H7 (cell line): Measurements from ENCODE around the gene COG5. TPM values are rescaled to one million over a fixed set of nuclear protein-coding genes. Genes with fewer than 3 reads are reported as not detected.
"Not testable (repeated sequence)": the region's sequence is repeated elsewhere in the genome, so short reads cannot be mapped to it uniquely, and the experiment has no call there.

Experiments
- DNase-seq: peaks from one replicate; pipeline ENCODE4 v3.0.0; 2012
- H3K27me3 ChIP-seq: 2 replicates; pipeline ENCODE4 v1.6.0; 2011; ENCODE audit warnings: mild to moderate bottlenecking, low read length; ENCODE audit not compliant: control insufficient read depth, insufficient read depth
- H3K36me3 ChIP-seq: replicated peaks from 2 replicates; pipeline ENCODE4 v1.5.1; 2011; ENCODE audit warnings: low read length; ENCODE audit not compliant: control insufficient read depth, insufficient read depth
- H3K4me3 ChIP-seq: 2 replicates; pipeline ENCODE4 v1.5.1; 2011; ENCODE audit warnings: low read depth, mild to moderate bottlenecking, control low read depth, low read length, moderate library complexity; ENCODE audit not compliant: insufficient read depth
- total RNA-seq: library from RNA; depleted of rRNA; stranded (reverse); fragments of >200 nt; shearing (Covaris generic); gene quantifications from 2 replicates; pipeline ENCODE4 v1.2.3, GENCODE V29; 2014

Gene COG5
- total RNA-seq, 1 experiment from 2014 or later = 13.5 TPM

DNA sequence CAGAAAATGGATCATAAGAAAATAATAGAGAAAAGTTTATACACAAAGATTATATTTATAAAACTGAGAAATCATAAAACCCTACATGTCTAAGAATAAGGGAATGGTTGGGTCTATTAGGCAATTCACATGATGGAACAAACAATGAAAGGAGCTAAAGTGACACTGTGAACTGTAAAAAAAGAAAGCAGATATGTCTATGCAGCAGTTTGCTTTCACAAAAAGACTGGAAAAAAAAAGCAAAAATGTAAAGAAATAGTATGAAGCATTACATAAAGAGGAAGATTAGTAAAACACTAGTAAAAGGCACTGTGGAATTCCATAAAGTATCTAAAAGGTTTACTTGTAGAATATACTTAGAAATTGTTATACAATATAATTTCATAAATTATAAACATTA, 299.0 kb downstream of the COG5 start:
- H3K36me3 ChIP-seq = no peaks in the 10 kb centered on the region
- no peak for DNase-seq
- H3K4me3 ChIP-seq = no peak overlapping the region
- no peaks in the 10 kb centered on the region for H3K27me3 ChIP-seq

DNA sequence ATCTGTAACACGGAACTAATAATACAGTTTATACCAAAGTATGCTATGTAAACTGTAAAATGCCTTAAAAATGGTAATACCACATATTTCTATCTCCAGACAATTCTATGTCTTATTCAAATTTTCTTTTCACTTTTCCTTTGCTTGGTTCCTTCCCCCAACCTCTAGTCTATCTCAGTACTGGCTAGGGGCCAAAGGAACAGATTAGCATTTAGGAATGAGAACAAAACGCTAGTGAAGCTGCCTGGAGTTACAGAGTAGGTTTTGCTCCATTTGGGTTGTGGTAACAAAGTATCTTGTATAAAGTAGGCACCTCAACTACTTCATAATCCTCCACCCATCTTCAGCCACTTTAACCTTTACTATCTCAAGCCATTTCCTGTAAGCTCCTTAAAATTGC, 300.9 kb downstream of the COG5 start:
- no peak for DNase-seq
- H3K36me3 ChIP-seq = no peaks in the 10 kb centered on the region
- no peaks in the 10 kb centered on the region for H3K27me3 ChIP-seq
- H3K4me3 ChIP-seq = no peak overlapping the region

- Histone ChIP-seq H3K36me3 (no peaks in the 10 kb centered on the region), H3K4me3 (no peak overlapping the region), H3K27me3 (no peaks in the 10 kb centered on the region)
- DNase-seq = no peak
These were observed 305.0 kb downstream of the COG5 start for GRCh38 chr7:107258737-107259136.

GRCh38 chr7:107255602-107256001, 308.1 kb downstream of the COG5 start:
- no peak for DNase-seq
- no peaks in the 10 kb centered on the region for H3K36me3 ChIP-seq
- H3K27me3 ChIP-seq = no peaks in the 10 kb centered on the region
- no peak overlapping the region for H3K4me3 ChIP-seq

GRCh38 chr7:107254398-107254985, 309.2 kb downstream of the COG5 start:
- DNase-seq = no peak

GRCh38 chr7:107253599-107253998, 310.1 kb downstream of the COG5 start:
- H3K36me3 ChIP-seq = no peaks in the 10 kb centered on the region
- H3K27me3 ChIP-seq = no peaks in the 10 kb centered on the region
- no peak for DNase-seq
- H3K4me3 ChIP-seq = no peak overlapping the region

More at GRCh38 chr7:107254398-107254985, 309.2 kb downstream of the COG5 start:
- Histone ChIP-seq H3K36me3 (no peaks in the 10 kb centered on the region), H3K4me3 (no peak overlapping the region), H3K27me3 (no peaks in the 10 kb centered on the region)

GRCh38 chr7:107251963-107252362, 311.8 kb downstream of the COG5 start:
- no peaks in the 10 kb centered on the region for H3K27me3 ChIP-seq
- H3K4me3 ChIP-seq = no peak overlapping the region
- no peak for DNase-seq
- H3K36me3 ChIP-seq = no peaks in the 10 kb centered on the region; the same call in 1 of the 2 replicates

- H3K36me3 ChIP-seq = no peaks in the 10 kb centered on the region; the same call in 1 of the 2 replicates
- no peaks in the 10 kb centered on the region for H3K27me3 ChIP-seq
- DNase-seq = no peak
- H3K4me3 ChIP-seq = no peak overlapping the region
These were observed 315.0 kb downstream of the COG5 start for GRCh38 chr7:107248551-107249316.

GRCh38 chr7:107246836-107247235, 316.9 kb downstream of the COG5 start:
- H3K27me3 ChIP-seq, H3K4me3 ChIP-seq, DNase-seq, H3K36me3 ChIP-seq: not testable (repeated sequence)

DNA sequence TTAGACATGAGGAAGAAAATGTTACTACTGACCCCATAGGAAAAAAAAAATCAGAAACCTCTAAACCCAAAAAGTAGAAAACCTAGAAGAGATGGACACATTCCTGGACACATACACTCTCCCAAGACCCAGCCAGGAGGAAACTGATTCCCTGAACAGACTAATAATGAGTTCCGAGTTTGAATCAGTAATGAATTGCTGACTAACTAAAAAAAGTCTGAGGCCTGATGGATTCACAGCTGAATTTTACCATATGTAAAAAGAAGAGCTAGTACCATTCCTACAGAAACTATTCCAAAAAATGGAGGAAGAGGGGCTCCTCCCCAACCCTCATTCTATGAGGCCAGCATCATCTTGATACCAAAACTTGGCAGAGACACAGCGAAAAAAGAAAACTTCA, 319.1 kb downstream of the COG5 start:
- DNase-seq = no peak
- no peak overlapping the region for H3K4me3 ChIP-seq
- H3K36me3 ChIP-seq = no peaks in the 10 kb centered on the region; the same call in 1 of the 2 replicates
- H3K27me3 ChIP-seq = no peaks in the 10 kb centered on the region

DNA sequence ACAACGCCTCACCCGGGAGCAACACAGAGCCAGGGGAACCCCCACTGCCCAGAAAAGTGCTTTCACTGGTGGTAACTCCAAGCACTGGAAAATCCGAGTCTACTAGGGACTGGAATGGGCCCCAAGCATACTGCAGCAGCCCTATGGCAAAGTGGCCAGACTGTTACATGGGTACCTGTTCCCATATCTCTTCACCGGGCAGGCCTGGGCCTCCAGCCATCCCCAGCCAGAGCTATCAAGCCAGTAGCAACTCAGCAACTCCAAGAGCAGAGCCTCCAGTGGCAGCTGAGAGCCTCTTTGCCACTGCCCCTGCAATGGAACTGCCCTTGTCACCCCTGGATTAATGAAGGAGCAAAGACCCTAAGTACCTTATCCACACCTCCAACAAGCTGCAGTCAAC, 321.5 kb downstream of the COG5 start:
- Histone ChIP-seq H3K36me3 (no peaks in the 10 kb centered on the region), H3K4me3 (no peak overlapping the region), H3K27me3 (no peaks in the 10 kb centered on the region)
- DNase-seq = no peak

DNA sequence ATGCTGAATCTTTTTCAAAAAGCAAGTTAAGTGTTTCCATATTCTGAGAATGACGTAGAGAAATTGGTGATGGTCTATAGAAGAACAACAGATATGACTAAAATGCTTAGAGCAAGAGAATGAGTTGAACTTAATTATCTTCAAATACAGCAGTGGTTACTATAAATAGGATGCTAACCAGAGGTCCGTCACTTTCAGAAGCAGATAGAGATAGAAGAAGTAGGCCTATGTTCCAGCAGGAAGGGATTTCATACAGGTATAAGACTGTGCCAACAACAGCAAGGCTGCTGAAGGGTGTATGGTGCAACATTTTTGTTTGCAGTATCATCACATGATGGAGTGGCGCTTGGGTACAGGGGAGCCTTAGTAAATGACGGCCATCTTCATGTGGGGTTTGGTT, 326.3 kb downstream of the COG5 start:
- Histone ChIP-seq H3K36me3 (no peaks in the 10 kb centered on the region), H3K4me3 (no peak overlapping the region), H3K27me3 (no peaks in the 10 kb centered on the region)
- no peak for DNase-seq

DNA sequence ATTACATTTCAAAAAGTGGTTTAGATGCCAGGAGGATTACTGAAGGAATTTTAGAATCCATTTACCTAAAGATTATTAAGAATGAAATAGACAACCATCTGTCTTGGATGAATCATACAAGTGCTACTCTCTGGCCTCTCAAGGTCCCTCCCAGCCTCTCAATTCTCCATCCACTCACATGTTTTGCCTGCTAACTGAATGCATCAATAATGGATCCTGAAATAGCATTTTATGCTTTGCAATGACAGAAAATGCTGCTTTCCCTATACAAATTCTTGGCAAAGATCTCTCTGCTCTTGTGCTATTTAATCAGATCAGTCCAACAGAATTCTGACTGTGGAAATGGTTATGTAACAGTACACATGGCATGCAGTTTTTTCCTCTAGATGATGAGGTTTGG, 326.9 kb downstream of the COG5 start:
- H3K27me3 ChIP-seq = no peaks in the 10 kb centered on the region
- DNase-seq = no peak
- no peak overlapping the region for H3K4me3 ChIP-seq
- no peaks in the 10 kb centered on the region for H3K36me3 ChIP-seq

DNA sequence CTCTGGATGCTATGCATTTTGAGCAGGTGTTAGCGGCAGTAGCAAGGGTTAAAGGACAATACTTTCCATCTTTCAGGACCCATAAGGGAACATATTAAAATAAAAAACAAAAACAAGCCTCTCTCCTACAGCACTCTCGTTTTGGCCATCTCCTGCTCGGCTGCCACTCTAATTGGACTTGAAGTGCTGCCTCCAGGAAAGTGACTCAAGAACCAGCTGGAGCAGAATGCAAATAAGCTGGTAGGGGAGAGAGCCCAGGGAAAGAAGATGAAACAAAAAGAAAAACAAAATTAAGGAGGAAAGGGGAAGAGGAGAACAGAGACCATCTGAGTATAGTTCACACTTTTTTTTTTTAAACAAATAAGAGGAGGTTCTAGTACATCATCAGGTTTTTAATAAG, 329.3 kb downstream of the COG5 start:
- DNase-seq = peak; percentile 13

DNA sequence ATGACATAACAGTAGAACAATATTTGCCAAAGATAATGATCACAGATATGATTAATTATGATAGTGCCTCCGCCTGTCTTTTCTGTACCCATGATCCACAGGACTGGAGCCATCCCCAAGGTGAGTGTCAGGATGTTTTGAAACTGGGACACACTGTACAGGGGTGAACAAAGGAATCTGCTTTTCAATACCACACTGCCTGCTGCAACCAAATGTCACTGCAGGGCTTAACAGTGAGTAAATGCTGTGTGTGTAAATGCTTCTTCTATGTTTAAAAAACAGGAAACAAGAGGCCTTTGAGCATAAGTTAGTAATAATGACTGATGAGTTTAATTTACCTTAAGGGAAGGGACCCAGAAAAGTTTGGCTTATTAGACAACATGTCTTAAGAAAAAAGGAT, 329.7 kb downstream of the COG5 start:
- Histone ChIP-seq H3K36me3 (no peaks in the 10 kb centered on the region), H3K4me3 (no peak overlapping the region), H3K27me3 (no peaks in the 10 kb centered on the region)
- no peak for DNase-seq

More for the DNA sequence above, 329.3 kb downstream of the COG5 start:
- no peaks in the 10 kb centered on the region for H3K36me3 ChIP-seq
- H3K4me3 ChIP-seq = no peak overlapping the region
- no peaks in the 10 kb centered on the region for H3K27me3 ChIP-seq
